ENCODE measurements around the gene PTPRH. TPM values are rescaled to one million over a fixed set of nuclear protein-coding genes. Genes with fewer than 3 reads are reported as not detected.

The PTPRH gene
- total RNA-seq, 4 donors from 2014 or later: 0.39 to 0.56 (median 0.48) TPM

GRCh38 chr19:55231391-55232285 lies 22.3 kb upstream of the PTPRH start:
- Histone ChIP-seq H3K27ac (no peak overlapping the region), H3K9me3 (no peaks in the 10 kb centered on the region), H3K27me3 (no peaks in the 10 kb centered on the region), H3K4me1 (no peaks in the 10 kb centered on the region), H3K4me3 (no peak overlapping the region), H3K36me3 (peaks cover 0 to 82% of the 10 kb centered on the region in 2 donors)
- intact Hi-C loops (cut with DNase I; ENCODE audit: low total_unique reads) (no loop called here), in situ Hi-C loops (cut with MboI; ENCODE audit: low sequenced_read_pairs in 4 of 4) (no loop called here)
- DNase-seq: no peak
- no peak for TF ChIP-seq POLR2A (IDR thresholded peaks at IDR 0.05)
- no peak for TF ChIP-seq CTCF (IDR thresholded peaks at IDR 0.05 in 4 of 5, conservative IDR thresholded peaks at IDR 0.05 in 1 of 5)
- no peak for ATAC-seq

- Histone ChIP-seq H3K4me3 (no peak overlapping the region), H3K27ac (no peak overlapping the region), H3K27me3 (no peaks in the 10 kb centered on the region), H3K9me3 (no peaks in the 10 kb centered on the region), H3K36me3 (peaks cover 0 to 73% of the 10 kb centered on the region in 2 donors), H3K4me1 (no peaks in the 10 kb centered on the region)
- intact Hi-C loops (cut with DNase I; ENCODE audit: low total_unique reads) (no loop called here), in situ Hi-C loops (cut with MboI; ENCODE audit: low sequenced_read_pairs in 4 of 4) (no loop called here)
- ATAC-seq: no peak
- TF ChIP-seq CTCF (IDR thresholded peaks at IDR 0.05 in 4 of 5, conservative IDR thresholded peaks at IDR 0.05 in 1 of 5): no peak
- no peak for TF ChIP-seq POLR2A (IDR thresholded peaks at IDR 0.05)
- no peak for DNase-seq
Observed at GRCh38 chr19:55230780-55231179, 21.5 kb upstream of the PTPRH start.

- Histone ChIP-seq H3K27ac (no peak overlapping the region), H3K4me1 (no peaks in the 10 kb centered on the region), H3K4me3 (no peak overlapping the region), H3K36me3 (peaks cover 0 to 73% of the 10 kb centered on the region in 2 donors), H3K27me3 (no peaks in the 10 kb centered on the region), H3K9me3 (no peaks in the 10 kb centered on the region)
- ATAC-seq (no peak), DNase-seq (no peak)
- in situ Hi-C loops (cut with MboI; ENCODE audit: low sequenced_read_pairs in 4 of 4): no loop called here
- intact Hi-C loops (cut with DNase I; ENCODE audit: low total_unique reads): no loop called here
- TF ChIP-seq POLR2A (IDR thresholded peaks at IDR 0.05) (no peak), CTCF (IDR thresholded peaks at IDR 0.05 in 4 of 5, conservative IDR thresholded peaks at IDR 0.05 in 1 of 5) (no peak)
Observed at GRCh38 chr19:55230329-55230728, 21.0 kb upstream of the PTPRH start.

DNA sequence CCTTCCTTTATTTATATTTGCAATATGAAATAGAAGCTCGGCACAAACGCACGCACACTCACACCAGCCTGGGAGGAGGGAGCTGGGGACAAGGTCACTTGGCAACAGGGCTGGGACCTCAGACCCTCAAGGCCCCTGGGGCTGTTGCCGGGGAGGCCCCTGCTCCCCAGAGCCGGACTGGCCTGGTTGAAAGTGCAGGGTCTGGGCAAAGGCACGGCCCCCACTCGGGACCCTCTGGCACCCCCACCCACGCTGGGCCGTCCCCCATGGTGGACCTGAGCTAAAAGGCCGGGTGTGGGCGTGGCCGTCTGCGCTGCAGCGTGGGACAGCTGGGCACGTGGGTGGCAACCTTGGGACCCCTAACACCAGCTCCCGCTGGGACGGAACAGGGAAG lies 20.5 kb upstream of the PTPRH start:
- no peak for ATAC-seq
- H3K27ac ChIP-seq: no peak overlapping the region
- no peaks in the 10 kb centered on the region for H3K9me3 ChIP-seq
- H3K36me3 ChIP-seq: peaks cover 0 to 68% of the 10 kb centered on the region in 2 donors
- in situ Hi-C loops (cut with MboI; ENCODE audit: low sequenced_read_pairs in 4 of 4) (no loop called here), intact Hi-C loops (cut with DNase I; ENCODE audit: low total_unique reads) (no loop called here)
- no peaks in the 10 kb centered on the region for H3K4me1 ChIP-seq
- TF ChIP-seq POLR2A (IDR thresholded peaks at IDR 0.05) (no peak), CTCF (IDR thresholded peaks at IDR 0.05 in 4 of 5, conservative IDR thresholded peaks at IDR 0.05 in 1 of 5) (no peak)
- DNase-seq: no peak
- no peaks in the 10 kb centered on the region for H3K27me3 ChIP-seq
- H3K4me3 ChIP-seq: no peak overlapping the region

All from gastrocnemius medialis (tissue), 4 donors.